Astrocyte (in vitro differentiated cells and primary cell): ENCODE results near the gene ATP2C1. TPM values are rescaled to one million over a fixed set of nuclear protein-coding genes. Genes with fewer than 3 reads are reported as not detected.

ENCODE experiments used
- DNase-seq: peaks from one replicate; pipeline ENCODE4 v3.0.0-alpha.2; 2010; ENCODE audit warnings: low read depth
- FAIRE-seq: peaks from 2 replicates; lab custom pipeline; 2011; peaks lifted over from hg19 to GRCh38; lab: Jason Lieb, UNC
- H2AFZ ChIP-seq: 2 replicates; pipeline ENCODE4 v1.6.0; 2012; ENCODE audit warnings: low read depth, low read length, inconsistent platforms
- H3K27ac ChIP-seq: 2 replicates; pipeline ENCODE4 v1.5.1; 2011; ENCODE audit warnings: low read depth, low read length, inconsistent platforms
- H3K27me3 ChIP-seq: 2 replicates; pipeline ENCODE4 v1.6.0; 2011; ENCODE audit warnings: low read length, inconsistent platforms; ENCODE audit not compliant: insufficient read depth
- H3K36me3 ChIP-seq: 2 replicates; pipeline ENCODE4 v1.5.1; 2011; ENCODE audit warnings: low read length, inconsistent platforms; ENCODE audit not compliant: insufficient read depth
- H3K4me1 ChIP-seq: 2 replicates; pipeline ENCODE4 v1.5.1; 2011; ENCODE audit warnings: low read length, inconsistent platforms; ENCODE audit not compliant: insufficient read depth
- H3K4me2 ChIP-seq: 2 replicates; pipeline ENCODE4 v1.6.0; 2012; ENCODE audit warnings: low read length, inconsistent platforms
- H3K4me3 ChIP-seq: 2 replicates; pipeline ENCODE4 v1.5.1; 2011; ENCODE audit warnings: low read depth, mild to moderate bottlenecking, low read length, inconsistent platforms; ENCODE audit not compliant: insufficient read depth
- H3K79me2 ChIP-seq: 2 replicates; pipeline ENCODE4 v1.6.0; 2012; ENCODE audit warnings: mild to moderate bottlenecking, low read length, inconsistent platforms; ENCODE audit not compliant: insufficient read depth
- H3K9ac ChIP-seq: 2 replicates; pipeline ENCODE4 v1.6.0; 2012; ENCODE audit warnings: mild to moderate bottlenecking, low read length, inconsistent platforms
- H3K9me3 ChIP-seq: 2 replicates; pipeline ENCODE4 v1.5.1; 2012; ENCODE audit warnings: low read depth, mild to moderate bottlenecking, low read length, inconsistent platforms; ENCODE audit not compliant: insufficient read depth
- H4K20me1 ChIP-seq: 2 replicates; pipeline ENCODE4 v1.6.0; 2012; ENCODE audit warnings: low read length, inconsistent platforms; ENCODE audit not compliant: insufficient read depth
- H3K27ac Mint-ChIP-seq: one replicate; pipeline ENCODE4 v1.8.0; 2021; ENCODE audit warnings: mild to moderate bottlenecking, mixed read lengths; ENCODE audit not compliant: unreplicated experiment
- H3K27me3 Mint-ChIP-seq: one replicate; pipeline ENCODE4 v1.8.0; 2021; ENCODE audit warnings: low read depth, mixed read lengths; ENCODE audit not compliant: unreplicated experiment
- H3K36me3 Mint-ChIP-seq: one replicate; pipeline ENCODE4 v1.8.0; 2021; ENCODE audit warnings: low read depth, mixed read lengths; ENCODE audit not compliant: unreplicated experiment
- H3K4me1 Mint-ChIP-seq: one replicate; pipeline ENCODE4 v1.8.0; 2021; ENCODE audit warnings: low read depth, mixed read lengths; ENCODE audit not compliant: unreplicated experiment
- H3K4me3 Mint-ChIP-seq: one replicate; pipeline ENCODE4 v1.8.0; 2021; ENCODE audit warnings: mild to moderate bottlenecking, moderate library complexity, mixed read lengths; ENCODE audit not compliant: unreplicated experiment
- H3K9me3 Mint-ChIP-seq: one replicate; pipeline ENCODE4 v1.8.0; 2021; ENCODE audit warnings: mild to moderate bottlenecking, mixed read lengths; ENCODE audit not compliant: unreplicated experiment
- EZH2 ChIP-seq: IDR thresholded peaks from 2 replicates; pipeline ENCODE4 v1.6.1; 2012; ENCODE audit warnings: mild to moderate bottlenecking, low read length, inconsistent platforms; ENCODE audit not compliant: insufficient read depth
- total RNA-seq: library from RNA; stranded (reverse); gene quantifications from 2 replicates; pipeline ENCODE4 v1.2.1, GENCODE V29; 2021
- TF ChIP-seq, protein P1 (sequence below): IDR thresholded peaks from 2 replicates; pipeline ENCODE4 v1.5.1; 2011; ENCODE audit warnings: low read depth, mild to moderate bottlenecking, inconsistent platforms, low read length, moderate library complexity; ENCODE audit not compliant: insufficient read depth

The ATP2C1 gene
- total RNA-seq, 1 donor from 2014 or later = 132 TPM

DNA sequence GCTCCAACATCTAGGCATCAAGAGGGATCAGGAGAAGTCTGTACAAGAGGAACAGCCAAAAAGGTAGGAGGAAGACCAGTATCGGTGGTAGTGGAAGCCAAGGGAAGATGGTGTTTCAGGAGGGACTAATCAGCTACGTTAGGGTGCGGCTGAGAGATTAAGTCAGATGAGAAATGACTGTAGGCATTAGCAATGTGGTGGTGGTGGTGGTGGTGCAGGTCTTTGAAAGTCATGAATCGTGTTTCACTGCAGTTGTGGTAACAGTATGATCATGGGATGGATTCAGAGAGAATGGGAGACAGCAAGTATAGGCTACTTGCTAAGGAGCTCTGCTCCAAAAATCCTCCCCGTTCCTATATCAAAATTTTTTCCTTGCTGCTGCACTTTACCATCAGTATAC lies 97.2 kb downstream of the ATP2C1 start:
- Histone ChIP-seq H3K9me3 (no peaks in the 10 kb centered on the region), H3K27me3 (no peaks in the 10 kb centered on the region), H4K20me1 (peaks cover 4% of the 10 kb centered on the region), H3K4me2 (no peak overlapping the region), H2AFZ (no peak overlapping the region), H3K9ac (no peak overlapping the region), H3K4me3 (no peak overlapping the region), H3K79me2 (no peaks in the 10 kb centered on the region), H3K27ac (no peak overlapping the region), H3K36me3 (peaks cover 22% of the 10 kb centered on the region), H3K4me1 (no peaks in the 10 kb centered on the region)
- H3K27ac Mint-ChIP-seq = no peak overlapping the region
- peaks cover 16% of the 10 kb centered on the region for H3K36me3 Mint-ChIP-seq
- no peaks in the 10 kb centered on the region for H3K27me3 Mint-ChIP-seq
- H3K4me1 Mint-ChIP-seq = peaks cover 3% of the 10 kb centered on the region
- peaks cover 2% of the 10 kb centered on the region for H3K9me3 Mint-ChIP-seq
- DNase-seq = no peak
- FAIRE-seq = no peak
- TF ChIP-seq, protein P1, sequence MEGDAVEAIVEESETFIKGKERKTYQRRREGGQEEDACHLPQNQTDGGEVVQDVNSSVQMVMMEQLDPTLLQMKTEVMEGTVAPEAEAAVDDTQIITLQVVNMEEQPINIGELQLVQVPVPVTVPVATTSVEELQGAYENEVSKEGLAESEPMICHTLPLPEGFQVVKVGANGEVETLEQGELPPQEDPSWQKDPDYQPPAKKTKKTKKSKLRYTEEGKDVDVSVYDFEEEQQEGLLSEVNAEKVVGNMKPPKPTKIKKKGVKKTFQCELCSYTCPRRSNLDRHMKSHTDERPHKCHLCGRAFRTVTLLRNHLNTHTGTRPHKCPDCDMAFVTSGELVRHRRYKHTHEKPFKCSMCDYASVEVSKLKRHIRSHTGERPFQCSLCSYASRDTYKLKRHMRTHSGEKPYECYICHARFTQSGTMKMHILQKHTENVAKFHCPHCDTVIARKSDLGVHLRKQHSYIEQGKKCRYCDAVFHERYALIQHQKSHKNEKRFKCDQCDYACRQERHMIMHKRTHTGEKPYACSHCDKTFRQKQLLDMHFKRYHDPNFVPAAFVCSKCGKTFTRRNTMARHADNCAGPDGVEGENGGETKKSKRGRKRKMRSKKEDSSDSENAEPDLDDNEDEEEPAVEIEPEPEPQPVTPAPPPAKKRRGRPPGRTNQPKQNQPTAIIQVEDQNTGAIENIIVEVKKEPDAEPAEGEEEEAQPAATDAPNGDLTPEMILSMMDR = no peak
- TF ChIP-seq EZH2 = no peak
- no peak overlapping the region for H3K4me3 Mint-ChIP-seq

DNA sequence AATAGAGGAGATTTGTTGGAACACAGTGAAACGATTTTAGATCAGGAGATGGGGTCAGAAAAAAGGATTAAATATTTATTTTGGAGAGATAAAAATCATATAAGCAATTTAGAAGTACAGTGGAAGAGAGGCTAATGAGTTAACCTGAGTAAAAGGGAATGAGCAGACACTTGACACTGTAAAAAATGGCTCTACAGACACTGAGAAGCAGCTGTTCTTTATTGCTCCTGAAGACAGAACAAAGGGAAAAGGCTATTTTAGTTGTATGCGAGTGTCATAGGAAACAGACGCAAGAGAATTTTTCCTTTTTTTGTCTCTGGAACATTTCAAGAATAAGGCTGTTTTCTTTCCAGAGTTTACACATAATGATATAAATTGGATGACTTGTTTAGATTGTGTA lies 98.5 kb downstream of the ATP2C1 start:
- Mint-ChIP-seq H3K27me3 (no peaks in the 10 kb centered on the region), H3K4me1 (peaks cover 3% of the 10 kb centered on the region), H3K4me3 (no peak overlapping the region), H3K9me3 (peaks cover 2% of the 10 kb centered on the region), H3K36me3 (peaks cover 16% of the 10 kb centered on the region), H3K27ac (no peak overlapping the region)
- Histone ChIP-seq H3K9me3 (no peaks in the 10 kb centered on the region), H3K27me3 (no peaks in the 10 kb centered on the region), H3K4me3 (no peak overlapping the region), H4K20me1 (no peaks in the 10 kb centered on the region), H3K4me2 (no peak overlapping the region), H2AFZ (no peak overlapping the region), H3K4me1 (no peaks in the 10 kb centered on the region), H3K36me3 (peaks cover 34% of the 10 kb centered on the region), H3K79me2 (no peaks in the 10 kb centered on the region), H3K9ac (no peak overlapping the region), H3K27ac (no peak overlapping the region)
- TF ChIP-seq, protein P1 = no peak
- no peak for TF ChIP-seq EZH2
- FAIRE-seq = no peak
- DNase-seq = no peak

DNA sequence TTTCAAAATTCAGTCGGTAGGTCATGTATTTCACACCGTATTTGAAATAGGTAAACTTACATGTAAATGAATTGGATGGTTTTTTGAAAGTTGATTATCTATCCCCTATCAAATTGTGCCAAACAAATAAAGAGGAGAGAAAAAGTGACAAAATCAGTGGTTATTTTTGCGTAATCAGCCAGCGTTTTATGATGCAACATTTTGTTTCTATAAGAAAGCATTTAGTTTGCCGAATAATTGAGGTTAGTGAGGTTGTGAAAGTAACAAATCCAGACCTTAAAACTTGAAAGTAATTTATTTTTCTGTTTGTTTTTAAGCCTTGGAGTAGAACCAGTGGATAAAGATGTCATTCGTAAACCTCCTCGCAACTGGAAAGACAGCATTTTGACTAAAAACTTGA lies 103.4 kb downstream of the ATP2C1 start:
- no peak for DNase-seq
- Histone ChIP-seq H3K4me3 (no peak overlapping the region), H4K20me1 (no peaks in the 10 kb centered on the region), H3K27me3 (no peaks in the 10 kb centered on the region), H3K9ac (no peak overlapping the region), H3K9me3 (no peaks in the 10 kb centered on the region), H3K36me3 (peaks cover 49% of the 10 kb centered on the region), H3K4me1 (no peaks in the 10 kb centered on the region), H2AFZ (no peak overlapping the region), H3K27ac (no peak overlapping the region), H3K4me2 (no peak overlapping the region), H3K79me2 (no peaks in the 10 kb centered on the region)
- H3K9me3 Mint-ChIP-seq = no peaks in the 10 kb centered on the region
- peaks cover 6% of the 10 kb centered on the region for H3K36me3 Mint-ChIP-seq
- H3K4me1 Mint-ChIP-seq = peaks cover 7% of the 10 kb centered on the region
- no peaks in the 10 kb centered on the region for H3K27me3 Mint-ChIP-seq
- H3K27ac Mint-ChIP-seq = no peak overlapping the region
- TF ChIP-seq, protein P1 = no peak
- TF ChIP-seq EZH2 = no peak
- FAIRE-seq = no peak
- H3K4me3 Mint-ChIP-seq = no peak overlapping the region
